Astrocyte of the cerebellum (primary cell): ENCODE results near the gene ABLIM2.

Source experiments
- DNase-seq: peaks from one replicate; pipeline ENCODE4 v3.0.0-alpha.2; 2011; ENCODE audit warnings: low read depth
- H3K4me3 ChIP-seq: 2 replicates; pipeline ENCODE4 v1.5.1; 2011; ENCODE audit warnings: mild to moderate bottlenecking, low read depth, low read length, moderate library complexity
- in situ Hi-C: cut with HindIII; loops from 2 replicates; pipeline ENCODE4 v1.10.0; 2017; ENCODE audit warnings: low sequenced_read_pairs
- TF ChIP-seq, protein P1 (sequence below): IDR thresholded peaks from 2 replicates; pipeline ENCODE4 v1.5.1; 2012; ENCODE audit warnings: low read length, low read depth, moderate library complexity, mild to moderate bottlenecking; ENCODE audit errors: missing control alignments

ABLIM2 gene

DNA sequence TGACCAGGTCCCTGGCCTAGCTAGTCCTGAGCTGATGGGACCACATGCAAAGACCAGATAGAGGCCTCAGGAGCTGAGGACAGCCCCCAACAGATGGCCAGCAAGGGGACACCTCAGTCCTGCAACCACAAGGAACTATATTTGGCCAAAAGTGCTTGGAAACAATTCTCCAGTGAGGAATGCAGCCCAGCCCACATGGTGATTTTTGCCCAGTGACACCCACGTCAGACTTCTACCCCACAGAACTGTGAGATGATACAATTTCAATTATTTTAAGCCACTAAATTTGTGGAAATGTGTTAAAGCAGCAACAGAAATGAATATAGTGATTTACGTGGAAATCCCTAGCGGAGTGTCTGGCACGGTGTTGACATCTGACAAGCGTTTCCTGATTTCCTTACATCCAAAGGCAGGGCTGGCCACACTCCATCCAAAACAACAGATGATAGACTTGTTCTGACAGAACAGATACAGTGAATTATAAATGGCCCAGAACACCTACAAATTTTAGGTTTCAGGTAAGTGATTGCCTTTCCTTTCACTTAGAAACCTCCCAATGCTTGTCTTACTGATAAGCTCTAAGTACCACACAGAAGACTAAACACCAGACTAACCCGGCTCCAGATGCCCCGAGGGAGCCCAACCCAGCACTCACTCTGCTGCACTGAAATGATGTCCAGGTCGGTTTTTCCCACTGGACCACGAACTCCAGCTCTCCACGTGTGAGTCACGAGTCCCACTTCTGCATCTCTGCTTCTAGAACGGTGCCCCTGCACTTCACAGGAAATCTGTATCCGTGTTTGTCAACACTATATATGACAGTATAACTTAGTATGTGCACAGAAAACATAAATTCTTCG, 224.7 kb downstream of the ABLIM2 start:
- DNase-seq = no peak
- in situ Hi-C loops = no loop called here
- TF ChIP-seq, protein P1, sequence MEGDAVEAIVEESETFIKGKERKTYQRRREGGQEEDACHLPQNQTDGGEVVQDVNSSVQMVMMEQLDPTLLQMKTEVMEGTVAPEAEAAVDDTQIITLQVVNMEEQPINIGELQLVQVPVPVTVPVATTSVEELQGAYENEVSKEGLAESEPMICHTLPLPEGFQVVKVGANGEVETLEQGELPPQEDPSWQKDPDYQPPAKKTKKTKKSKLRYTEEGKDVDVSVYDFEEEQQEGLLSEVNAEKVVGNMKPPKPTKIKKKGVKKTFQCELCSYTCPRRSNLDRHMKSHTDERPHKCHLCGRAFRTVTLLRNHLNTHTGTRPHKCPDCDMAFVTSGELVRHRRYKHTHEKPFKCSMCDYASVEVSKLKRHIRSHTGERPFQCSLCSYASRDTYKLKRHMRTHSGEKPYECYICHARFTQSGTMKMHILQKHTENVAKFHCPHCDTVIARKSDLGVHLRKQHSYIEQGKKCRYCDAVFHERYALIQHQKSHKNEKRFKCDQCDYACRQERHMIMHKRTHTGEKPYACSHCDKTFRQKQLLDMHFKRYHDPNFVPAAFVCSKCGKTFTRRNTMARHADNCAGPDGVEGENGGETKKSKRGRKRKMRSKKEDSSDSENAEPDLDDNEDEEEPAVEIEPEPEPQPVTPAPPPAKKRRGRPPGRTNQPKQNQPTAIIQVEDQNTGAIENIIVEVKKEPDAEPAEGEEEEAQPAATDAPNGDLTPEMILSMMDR = no peak
- no peak overlapping the region for H3K4me3 ChIP-seq

DNA sequence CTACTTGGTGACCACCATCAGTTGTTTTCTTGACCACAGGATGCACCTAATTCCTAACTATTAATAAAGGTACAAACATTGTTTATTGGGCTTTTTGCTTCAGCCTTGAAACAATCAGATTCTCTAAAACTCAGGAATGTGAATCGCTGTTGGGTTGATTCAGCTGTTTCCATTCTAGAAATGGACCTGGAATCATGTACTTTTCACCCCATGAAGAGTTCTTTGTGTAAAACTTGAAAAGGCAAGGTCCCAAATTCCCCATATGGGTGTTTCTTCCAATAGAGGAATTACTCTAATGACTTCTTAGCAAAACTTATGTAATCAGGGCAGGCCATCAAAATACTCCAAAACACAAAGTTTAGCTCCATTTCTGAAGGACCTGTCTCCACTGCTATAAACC, 226.3 kb downstream of the ABLIM2 start:
- no peak for DNase-seq
- in situ Hi-C loops = no loop called here
- TF ChIP-seq, protein P1 = no peak
- no peak overlapping the region for H3K4me3 ChIP-seq

DNA sequence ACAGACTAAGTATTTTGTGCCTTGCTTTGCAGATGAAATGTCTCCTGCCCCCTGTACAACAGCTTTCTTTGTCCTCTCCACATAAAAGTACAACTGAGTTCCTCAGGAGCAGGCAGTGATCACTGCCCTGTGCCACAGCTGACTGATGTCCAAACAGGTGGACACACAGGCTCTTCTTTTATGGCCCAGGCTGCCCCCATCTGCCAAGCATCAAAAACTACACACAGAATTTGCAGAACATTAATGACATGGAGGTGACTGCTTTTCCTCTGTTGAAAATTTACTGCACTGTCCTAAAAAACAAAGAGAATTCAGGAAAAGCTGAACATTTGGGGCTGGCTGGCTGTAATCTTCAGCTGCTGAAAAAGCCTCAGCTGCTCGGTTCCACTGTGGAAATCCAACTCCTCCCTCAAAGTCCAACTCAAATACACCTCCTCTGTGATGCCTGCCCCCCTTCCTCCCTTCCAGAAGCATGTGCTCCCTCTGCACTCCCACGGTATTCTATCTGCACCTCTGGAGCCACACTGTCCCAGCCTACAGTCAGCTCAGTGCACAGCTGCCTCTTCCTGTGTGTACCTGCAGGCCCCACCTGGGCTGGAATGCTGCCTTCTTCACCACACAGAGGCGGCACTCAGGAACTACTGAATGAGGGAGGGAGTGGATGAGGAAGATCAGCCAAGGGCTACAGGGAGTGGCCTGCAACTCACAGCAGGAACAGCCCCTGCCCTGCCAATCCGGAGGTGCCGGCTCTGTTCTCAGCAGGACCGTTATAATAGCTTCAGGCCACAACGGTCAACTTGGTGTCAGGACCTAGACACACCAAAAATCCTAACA, 229.3 kb downstream of the ABLIM2 start:
- no peak overlapping the region for H3K4me3 ChIP-seq
- in situ Hi-C loops = no loop called here
- TF ChIP-seq, protein P1 = peak; percentile 41
- no peak for DNase-seq

DNA sequence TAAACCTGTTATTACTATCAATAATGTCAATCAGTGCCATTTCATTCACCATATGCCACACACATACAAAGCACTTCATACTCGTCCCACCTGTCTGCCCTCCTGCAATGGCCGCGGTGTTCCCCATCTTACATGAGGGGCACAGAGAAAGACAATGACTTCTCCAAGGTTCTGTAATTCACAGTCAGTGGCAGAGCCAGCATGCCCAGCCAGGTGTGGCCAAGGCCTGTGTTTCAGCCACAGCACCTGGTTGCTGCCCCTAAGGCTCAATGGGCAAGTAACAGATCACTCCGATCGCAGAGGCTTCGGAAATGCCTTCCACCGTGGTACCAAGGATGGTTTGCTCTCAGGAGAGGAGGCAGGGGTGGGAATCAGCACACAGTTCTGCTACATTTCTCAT, 229.9 kb downstream of the ABLIM2 start:
- no peak overlapping the region for H3K4me3 ChIP-seq
- DNase-seq = no peak
- TF ChIP-seq, protein P1 = no peak
- in situ Hi-C loops = no loop called here

DNA sequence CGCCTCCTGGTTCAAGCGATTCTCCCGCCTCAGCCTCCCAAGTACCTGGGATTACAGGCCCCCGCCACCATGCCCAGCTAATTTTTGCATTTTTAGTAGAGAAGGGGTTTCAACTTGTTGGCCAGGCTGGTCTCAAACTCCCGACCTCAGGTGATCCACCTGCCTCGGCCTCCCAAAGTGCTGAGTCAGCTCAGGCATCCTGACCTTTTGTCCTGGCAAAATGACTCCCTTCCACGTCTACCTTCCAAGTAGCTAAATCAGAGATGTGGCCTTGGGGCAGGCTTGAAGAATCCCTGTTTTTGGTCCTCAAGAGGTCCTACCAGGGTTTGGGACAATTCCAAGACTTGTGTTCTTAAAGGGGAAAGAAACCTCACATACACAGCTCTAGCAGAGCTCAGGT, 231.8 kb downstream of the ABLIM2 start:
- H3K4me3 ChIP-seq = no peak overlapping the region
- in situ Hi-C loops = no loop called here
- DNase-seq = no peak
- TF ChIP-seq, protein P1 = no peak

DNA sequence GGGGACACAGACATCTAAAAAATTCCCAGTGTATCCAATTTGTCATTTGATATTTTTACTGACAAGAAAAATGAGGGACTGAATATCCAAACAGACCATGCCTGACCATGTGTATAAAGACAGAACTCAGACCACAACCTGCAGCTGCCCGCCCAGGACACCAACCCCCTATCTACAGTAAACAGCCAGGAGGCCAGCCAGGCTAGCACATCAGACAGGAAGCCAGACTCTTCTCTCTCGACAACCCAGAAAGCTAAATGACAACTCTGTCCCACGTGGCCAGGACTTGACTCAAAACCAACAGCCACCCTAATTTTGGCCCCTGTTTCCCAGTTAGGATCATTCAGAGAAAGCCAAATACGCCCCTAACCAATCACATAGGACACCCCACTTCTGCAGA, 234.0 kb downstream of the ABLIM2 start:
- no peak overlapping the region for H3K4me3 ChIP-seq
- no peak for DNase-seq
- TF ChIP-seq, protein P1 = no peak
- in situ Hi-C loops = no loop called here
